Esophagus squamous epithelium (tissue), 5 donors: ENCODE measurements around the gene SPINT2. TPM values are rescaled to one million over a fixed set of nuclear protein-coding genes. Genes with fewer than 3 reads are reported as not detected.
A peak's percentile ranks its signal among the peaks of the same experiment; 100 is the strongest.
"Not testable (repeated sequence)": the region's sequence is repeated elsewhere in the genome, so short reads cannot be mapped to it uniquely, and the experiment has no call there.

Source experiments
- DNase-seq: peaks from one replicate; lab custom pipeline; 2025; lab: John Stamatoyannopoulos, UW
- H3K27ac ChIP-seq, 4 donors: fragments of 200-600 bp; sonication (generic); one replicate each; pipeline ENCODE4 v1.5.1; 2016 to 2019; ENCODE audit warnings: mild to moderate bottlenecking in 1 of 4
- H3K27me3 ChIP-seq, 4 donors: fragments of 200-600 bp; sonication (generic); 1 replicate in 3 of 4; 2 replicates in 1 of 4; pipeline versions ENCODE4 v1.5.1 to v1.6.0; 2017 to 2021; ENCODE audit warnings: antibody characterized with exemption in 1 of 4
- H3K36me3 ChIP-seq, 3 donors: fragments of 200-600 bp; sonication (generic); one replicate each; pipeline ENCODE4 v1.5.1; 2016 to 2019
- H3K4me1 ChIP-seq, 3 donors: fragments of 200-600 bp; sonication (generic); one replicate each; pipeline ENCODE4 v1.5.1; 2017 to 2019
- H3K4me3 ChIP-seq, 4 donors: fragments of 200-600 bp; sonication (generic); 1 replicate in 3 of 4; 2 replicates in 1 of 4; pipeline ENCODE4 v1.5.1; 2016 to 2019; ENCODE audit warnings: mild to moderate bottlenecking in 2 of 4, moderate library complexity in 1 of 4
- H3K9me3 ChIP-seq, 3 donors: fragments of 200-600 bp; sonication (generic); one replicate each; pipeline ENCODE4 v1.5.1; 2016 to 2019
- POLR2A ChIP-seq, 4 donors: fragments of 450-650 bp; IDR thresholded peaks; one replicate each; pipeline ENCODE4 v1.6.1; 2017; ENCODE audit warnings: antibody characterized with exemption in 4 of 4, mild to moderate bottlenecking in 4 of 4, moderate library complexity in 3 of 4
- WGBS, 2 donors: methylation state at CpG; one replicate each; pipeline ENCODE4 v1.1.5; 2018; 5-methylcytosine and 5-hydroxymethylcytosine counted together
- intact Hi-C: fragments of 100-400 bp; cut with DNase I; formaldehyde crosslinking; loops from one replicate; pipeline ENCODE4 v1.15.0; 2022
- total RNA-seq, 4 donors: library from RNA; depleted of rRNA; stranded (reverse); fragments of >200 nt; gene quantifications; one replicate each; pipeline ENCODE4 v1.1.0, GENCODE V29; 2016
- TF ChIP-seq, protein P1 (sequence below), 6 experiments: fragments of 450-650 bp in 4 of 6; fragments of 200-600 bp in 2 of 6; sonication (generic) in 2 of 6; IDR thresholded peaks; one replicate each; pipeline ENCODE4 v1.5.1; 2016 to 2019; ENCODE audit warnings: antibody characterized with exemption in 6 of 6, mild to moderate bottlenecking in 4 of 6, moderate library complexity in 4 of 6
- donor health status: DM: yes; HTN: yes; CAD: no.

The SPINT2 gene
- total RNA-seq, 4 donors from 2014 or later = 345 to 663 (median 433) TPM

DNA sequence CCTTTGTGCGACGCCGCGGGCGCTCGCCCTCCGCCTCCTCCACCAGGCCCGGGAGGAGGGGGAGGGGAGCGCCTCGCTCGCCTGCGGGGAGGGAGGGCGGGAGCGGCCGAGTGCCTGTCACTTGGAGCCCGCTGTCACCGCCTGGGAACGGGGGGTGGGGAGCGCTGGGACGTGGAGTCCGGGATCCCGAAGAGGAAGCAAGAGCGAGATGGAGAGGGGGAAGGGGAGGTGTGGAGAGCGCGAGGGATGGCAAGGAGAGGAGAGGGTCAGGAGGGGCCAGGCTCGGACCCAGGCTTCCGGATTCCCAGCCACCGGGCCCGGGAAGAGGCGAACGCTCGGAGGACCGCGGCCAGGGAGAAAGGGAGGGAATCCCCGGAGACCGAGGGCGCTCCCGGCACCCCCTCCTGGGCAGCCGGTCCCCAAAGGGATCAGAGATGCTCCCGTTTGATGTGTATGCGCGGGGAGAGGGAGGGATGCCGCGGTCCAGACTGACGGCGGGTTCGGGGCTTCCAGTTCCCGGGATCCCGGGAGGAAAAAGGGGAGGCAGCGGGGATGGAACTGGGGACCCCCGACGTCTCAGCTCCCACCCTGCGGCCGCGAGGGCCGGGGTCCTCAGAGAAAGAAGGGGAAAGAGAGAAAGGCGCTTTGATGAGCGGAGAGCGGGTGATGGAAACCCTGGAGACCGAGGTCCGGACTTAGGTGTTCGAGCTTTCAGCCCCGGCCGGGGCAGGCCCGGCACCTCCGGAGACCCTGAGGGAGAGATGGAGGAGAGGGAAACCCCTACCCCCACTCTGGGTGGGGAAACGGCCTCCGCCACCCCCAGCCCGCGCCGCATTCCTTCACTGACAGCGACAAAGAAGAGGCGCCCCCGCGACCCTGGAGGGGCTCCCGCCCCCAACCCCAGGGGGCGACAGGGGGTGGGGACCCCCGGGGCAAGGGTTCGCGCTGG is 35.6 kb upstream of the SPINT2 start:
- 0 to 6% methylated on average over 15 to 43 of the region's 80 CpGs for WGBS, 2 donors
- Histone ChIP-seq H3K27me3 (peaks cover 15 to 100% (median 27%) of the 10 kb centered on the region in 4 donors), H3K4me1 (peaks cover 20 to 37% (median 23%) of the 10 kb centered on the region in 3 donors), H3K27ac (no peak overlapping the region), H3K9me3 (no peaks in the 10 kb centered on the region), H3K4me3 (peak overlapping the region in 3 of 4 donors; percentile 15 to 47 (median 22)), H3K36me3 (no peaks in the 10 kb centered on the region)
- no peak for TF ChIP-seq POLR2A (IDR thresholded peaks at IDR 0.05)
- TF ChIP-seq, protein P1, sequence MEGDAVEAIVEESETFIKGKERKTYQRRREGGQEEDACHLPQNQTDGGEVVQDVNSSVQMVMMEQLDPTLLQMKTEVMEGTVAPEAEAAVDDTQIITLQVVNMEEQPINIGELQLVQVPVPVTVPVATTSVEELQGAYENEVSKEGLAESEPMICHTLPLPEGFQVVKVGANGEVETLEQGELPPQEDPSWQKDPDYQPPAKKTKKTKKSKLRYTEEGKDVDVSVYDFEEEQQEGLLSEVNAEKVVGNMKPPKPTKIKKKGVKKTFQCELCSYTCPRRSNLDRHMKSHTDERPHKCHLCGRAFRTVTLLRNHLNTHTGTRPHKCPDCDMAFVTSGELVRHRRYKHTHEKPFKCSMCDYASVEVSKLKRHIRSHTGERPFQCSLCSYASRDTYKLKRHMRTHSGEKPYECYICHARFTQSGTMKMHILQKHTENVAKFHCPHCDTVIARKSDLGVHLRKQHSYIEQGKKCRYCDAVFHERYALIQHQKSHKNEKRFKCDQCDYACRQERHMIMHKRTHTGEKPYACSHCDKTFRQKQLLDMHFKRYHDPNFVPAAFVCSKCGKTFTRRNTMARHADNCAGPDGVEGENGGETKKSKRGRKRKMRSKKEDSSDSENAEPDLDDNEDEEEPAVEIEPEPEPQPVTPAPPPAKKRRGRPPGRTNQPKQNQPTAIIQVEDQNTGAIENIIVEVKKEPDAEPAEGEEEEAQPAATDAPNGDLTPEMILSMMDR (IDR thresholded peaks at IDR 0.05) = no peak
- DNase-seq = no peak
- intact Hi-C loops = loop anchor here (5.0 kb wide), 1 partner anchor 326 kb away; no protein-coding TSS in a partner anchor

DNA sequence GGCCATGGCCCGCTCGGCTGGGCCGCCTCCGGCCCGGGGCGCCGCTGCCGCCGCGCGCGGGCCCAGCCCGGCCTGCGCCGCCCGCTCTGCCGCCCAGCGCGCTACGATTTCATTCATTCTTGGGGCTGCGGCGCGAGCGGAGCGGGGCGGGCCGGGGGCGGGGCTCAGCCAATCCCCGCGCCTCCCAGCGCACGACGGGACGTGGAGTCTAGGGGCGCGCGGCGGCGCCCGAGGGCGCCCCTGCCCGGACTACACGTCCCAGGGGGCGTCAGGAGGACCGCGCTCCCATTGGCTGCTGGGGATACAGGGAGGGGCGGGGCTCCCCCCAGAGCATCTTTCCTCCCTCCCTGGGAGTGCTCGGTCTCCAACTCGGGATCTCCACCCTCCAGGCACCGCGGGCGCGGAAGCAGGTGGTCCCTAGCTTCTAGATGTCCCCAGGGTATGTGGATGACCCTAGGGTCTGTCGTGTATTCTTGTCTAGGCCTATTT is 34.7 kb upstream of the SPINT2 start:
- DNase-seq = no peak
- peaks cover 15 to 96% (median 25%) of the 10 kb centered on the region in 4 donors for H3K27me3 ChIP-seq

DNA sequence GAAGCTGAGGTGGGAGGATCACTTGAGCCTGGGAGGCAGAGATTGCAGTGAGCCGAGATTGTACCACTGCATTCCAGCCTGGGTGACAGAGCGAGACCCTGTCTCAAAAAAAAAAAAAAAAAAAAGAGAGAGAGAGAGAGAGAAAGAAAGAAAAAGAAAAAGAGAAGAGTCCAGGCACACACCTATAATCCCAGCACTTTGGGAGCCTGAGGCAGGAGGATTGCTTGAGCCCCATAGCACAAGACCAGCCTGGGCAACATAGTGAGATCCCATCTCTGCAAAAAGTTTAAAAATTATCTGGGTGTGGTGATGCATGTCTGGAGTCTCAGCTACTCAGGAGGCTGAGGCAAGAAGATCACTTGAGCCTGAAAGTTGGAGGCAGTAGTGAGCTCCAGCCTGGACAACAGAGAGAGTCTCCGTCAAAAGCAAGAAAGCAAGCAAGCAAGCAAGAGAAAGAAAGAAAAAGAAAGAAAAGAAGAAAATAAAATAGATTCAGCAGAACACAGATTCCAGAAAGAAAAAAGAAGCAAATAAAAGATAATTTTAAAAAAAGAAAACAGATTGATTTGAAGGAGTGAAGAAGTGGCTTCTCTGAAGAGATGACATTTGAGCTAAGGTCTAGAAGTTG is 33.8 kb upstream of the SPINT2 start:
- H3K27ac ChIP-seq, H3K9me3 ChIP-seq, H3K36me3 ChIP-seq, intact Hi-C loops, DNase-seq, H3K4me3 ChIP-seq: not testable (repeated sequence)
- WGBS, 2 donors = 55 to 77% methylated on average over 2 to 3 of the region's 3 CpGs
- Histone ChIP-seq H3K27me3 (peaks cover 15 to 86% (median 23%) of the 10 kb centered on the region in 4 donors), H3K4me1 (peaks cover 15 to 32% (median 21%) of the 10 kb centered on the region in 3 donors)

More for the DNA sequence above, 34.7 kb upstream of the SPINT2 start:
- no peaks in the 10 kb centered on the region for H3K36me3 ChIP-seq
- WGBS, 2 donors = no CpG with 5 or more reads among the region's 54 CpGs
- TF ChIP-seq POLR2A (IDR thresholded peaks at IDR 0.05) = no peak
- TF ChIP-seq, protein P1 (IDR thresholded peaks at IDR 0.05) = no peak
- H3K4me3 ChIP-seq = peak overlapping the region in 3 of 4 donors; percentile 15 to 47 (median 22)
- no peak overlapping the region for H3K27ac ChIP-seq
- H3K9me3 ChIP-seq = no peaks in the 10 kb centered on the region
- H3K4me1 ChIP-seq = peaks cover 15 to 32% (median 21%) of the 10 kb centered on the region in 3 donors
- intact Hi-C loops = loop anchor here (5.0 kb wide), 1 partner anchor 327 kb away; no protein-coding TSS in a partner anchor

DNA sequence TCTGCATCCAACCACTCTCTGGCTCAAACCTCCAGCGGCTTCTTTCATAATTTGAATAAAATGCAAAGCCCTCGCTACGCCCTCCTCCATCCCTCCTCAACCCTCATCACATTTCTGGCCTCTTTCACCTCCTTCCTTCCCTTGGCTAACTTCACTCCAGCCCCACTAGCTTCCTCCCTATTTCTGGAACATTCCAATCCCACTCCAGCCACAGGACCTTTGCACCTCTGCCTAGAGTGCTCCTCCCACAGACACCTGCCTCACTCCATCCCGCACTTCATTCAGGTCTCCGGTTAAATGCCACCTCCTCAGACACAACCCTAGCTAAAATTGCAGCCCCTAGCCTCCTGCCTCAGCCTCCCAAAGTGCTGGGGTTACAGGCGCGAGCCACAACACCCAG is 32.5 kb upstream of the SPINT2 start:
- no peak for TF ChIP-seq POLR2A (IDR thresholded peaks at IDR 0.05)
- TF ChIP-seq, protein P1 (IDR thresholded peaks at IDR 0.05) = no peak
- H3K27ac ChIP-seq = no peak overlapping the region
- no peaks in the 10 kb centered on the region for H3K9me3 ChIP-seq
- H3K4me3 ChIP-seq = no peak overlapping the region
- intact Hi-C loops = no loop called here
- 85 to 88% methylated on average over 5 of the region's 7 CpGs for WGBS, 2 donors
- peaks cover 15 to 32% (median 21%) of the 10 kb centered on the region in 3 donors for H3K4me1 ChIP-seq
- H3K36me3 ChIP-seq = no peaks in the 10 kb centered on the region
- DNase-seq = no peak
- H3K27me3 ChIP-seq = peaks cover 15 to 73% (median 21%) of the 10 kb centered on the region in 4 donors

DNA sequence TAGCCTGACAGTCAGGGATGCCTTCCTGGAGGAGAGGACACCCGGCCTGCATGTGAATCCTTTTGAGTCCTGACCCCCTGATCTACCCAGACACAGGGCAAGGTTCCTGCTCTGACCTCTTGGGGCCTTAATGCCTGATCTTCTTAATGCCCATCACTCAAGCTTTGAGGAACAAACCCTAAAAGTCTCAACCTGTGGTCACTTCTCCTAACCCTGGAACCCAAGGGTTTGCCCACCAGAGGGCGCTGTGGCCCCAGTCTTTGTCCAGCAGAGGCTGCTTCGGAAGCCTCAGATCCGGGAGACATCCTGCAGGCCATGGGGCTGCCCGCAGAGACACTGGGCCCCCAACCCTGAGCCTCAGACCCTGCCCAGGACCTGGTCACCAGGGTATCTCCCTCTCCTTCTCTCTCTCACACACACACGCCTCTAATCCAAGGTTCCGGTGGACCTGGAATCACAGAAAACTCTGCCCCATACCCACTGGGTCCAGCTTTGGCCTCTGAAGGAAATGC is 30.6 kb upstream of the SPINT2 start:
- peaks cover 5 to 15% (median 10%) of the 10 kb centered on the region in 3 donors for H3K4me1 ChIP-seq
- no peak for TF ChIP-seq POLR2A (IDR thresholded peaks at IDR 0.05)
- TF ChIP-seq, protein P1 (IDR thresholded peaks at IDR 0.05) = peak; percentile 52 to 86 (median 79)
- DNase-seq = no peak
- peaks cover 4 to 57% (median 5%) of the 10 kb centered on the region in 4 donors for H3K27me3 ChIP-seq
- H3K4me3 ChIP-seq = no peak overlapping the region
- 13 to 60% methylated on average over 2 of the region's 7 CpGs for WGBS, 2 donors
- no peak overlapping the region for H3K27ac ChIP-seq
- intact Hi-C loops = no loop called here
- H3K36me3 ChIP-seq = no peaks in the 10 kb centered on the region
- H3K9me3 ChIP-seq = no peaks in the 10 kb centered on the region
